HEK293T (cell line): ENCODE measurements around the gene LARP4B.

Experiments
- CTCF ChIA-PET: fragments of 350-600 bp; formaldehyde crosslinking; extraction: SDS; loops from one replicate; lab custom pipeline; 2021; ENCODE audit warnings: antibody characterized with exemption, inconsistent platforms; lab: Yijun Ruan, JAX
- POLR2A ChIA-PET: fragments of 350-600 bp; formaldehyde crosslinking; extraction: SDS; loops from one replicate; lab custom pipeline; 2020; ENCODE audit warnings: antibody characterized with exemption, inconsistent platforms; lab: Yijun Ruan, JAX
- DNase-seq: peaks from one replicate; pipeline ENCODE4 v3.0.0; 2012; ENCODE audit warnings: mixed read lengths; ENCODE audit errors: extremely low spot score
- ARNT ChIP-seq: fragments of 450-650 bp; IDR thresholded peaks from 2 replicates; pipeline ENCODE4 v1.6.1; 2017; ENCODE audit warnings: mild to moderate bottlenecking
- BHLHE40 ChIP-seq: fragments of 450-650 bp; IDR thresholded peaks from 2 replicates; pipeline ENCODE4 v1.6.1; 2016; ENCODE audit warnings: mild to moderate bottlenecking, moderate library complexity, borderline replicate concordance
- CTBP1 ChIP-seq: fragments of 450-650 bp; IDR thresholded peaks from 2 replicates; pipeline ENCODE4 v1.6.1; 2016; ENCODE audit warnings: borderline replicate concordance
- ELF4 ChIP-seq: fragments of 450-650 bp; IDR thresholded peaks from 2 replicates; pipeline ENCODE4 v1.6.1; 2017; ENCODE audit warnings: antibody characterized with exemption
- FOXA1 ChIP-seq: fragments of 450-650 bp; IDR thresholded peaks from 2 replicates; pipeline ENCODE4 v1.6.1; 2016; ENCODE audit warnings: mild to moderate bottlenecking
- FOXK2 ChIP-seq: fragments of 450-650 bp; IDR thresholded peaks from 2 replicates; pipeline ENCODE4 v1.6.1; 2016; ENCODE audit warnings: mild to moderate bottlenecking
- FOXM1 ChIP-seq: fragments of 450-650 bp; IDR thresholded peaks from 2 replicates; pipeline ENCODE4 v1.6.1; 2017; ENCODE audit warnings: mild to moderate bottlenecking, borderline replicate concordance
- HDGF ChIP-seq: fragments of 450-650 bp; IDR thresholded peaks from 2 replicates; pipeline ENCODE4 v1.6.1; 2017; ENCODE audit warnings: antibody characterized with exemption, borderline replicate concordance
- L3MBTL2 ChIP-seq: fragments of 450-650 bp; conservative IDR thresholded peaks from 2 replicates; pipeline ENCODE4 v1.6.1; 2016; ENCODE audit warnings: mild to moderate bottlenecking
- LEF1 ChIP-seq: fragments of 450-650 bp; IDR thresholded peaks from 2 replicates; pipeline ENCODE4 v1.6.1; 2017; ENCODE audit warnings: mild to moderate bottlenecking, borderline replicate concordance
- NFRKB ChIP-seq: fragments of 450-650 bp; IDR thresholded peaks from 2 replicates; pipeline ENCODE4 v1.6.1; 2016; ENCODE audit warnings: mild to moderate bottlenecking, moderate library complexity
- SP1 ChIP-seq: fragments of 450-650 bp; IDR thresholded peaks from 2 replicates; pipeline ENCODE4 v1.6.1; 2017
- SUZ12 ChIP-seq: fragments of 450-650 bp; IDR thresholded peaks from 2 replicates; pipeline ENCODE4 v1.6.1; 2016; ENCODE audit warnings: mild to moderate bottlenecking
- TARDBP ChIP-seq: fragments of 450-650 bp; IDR thresholded peaks from 2 replicates; pipeline ENCODE4 v1.6.1; 2016
- ZNF384 ChIP-seq: fragments of 450-650 bp; IDR thresholded peaks from 2 replicates; pipeline ENCODE4 v1.6.1; 2016
- TF ChIP-seq, protein P1 (sequence below): fragments of 450-650 bp; IDR thresholded peaks from 2 replicates; pipeline ENCODE4 v1.6.1; 2016

Gene LARP4B

GRCh38 chr10:963655-964054, 32.1 kb upstream of the LARP4B start:
- CTCF ChIA-PET: no interaction called here
- POLR2A ChIA-PET: interaction anchor here (1.5 kb wide), 1 partner anchor 24 kb away, joined by 8 read pairs; the partner anchor contains the start of gene GTPBP4
- TF ChIP-seq ELF4 (no peak), LEF1 (no peak), NFRKB (no peak), FOXM1 (no peak), FOXK2 (no peak), TARDBP (no peak), SUZ12 (no peak), FOXA1 (no peak), ARNT (no peak), HDGF (no peak)
- no peak for DNase-seq

GRCh38 chr10:963186-963585, 31.7 kb upstream of the LARP4B start:
- CTCF ChIA-PET: no interaction called here
- POLR2A ChIA-PET: interaction anchor here (1.5 kb wide), 1 partner anchor 24 kb away, joined by 8 read pairs; the partner anchor contains the start of gene GTPBP4
- DNase-seq: no peak
- peak; percentile 14; the same call in 1 of the 2 replicates for TF ChIP-seq L3MBTL2
- TF ChIP-seq TARDBP: no peak
- TF ChIP-seq FOXK2: no peak

- DNase-seq: no peak
These were observed 30.8 kb upstream of the LARP4B start for GRCh38 chr10:962342-962741.

DNA sequence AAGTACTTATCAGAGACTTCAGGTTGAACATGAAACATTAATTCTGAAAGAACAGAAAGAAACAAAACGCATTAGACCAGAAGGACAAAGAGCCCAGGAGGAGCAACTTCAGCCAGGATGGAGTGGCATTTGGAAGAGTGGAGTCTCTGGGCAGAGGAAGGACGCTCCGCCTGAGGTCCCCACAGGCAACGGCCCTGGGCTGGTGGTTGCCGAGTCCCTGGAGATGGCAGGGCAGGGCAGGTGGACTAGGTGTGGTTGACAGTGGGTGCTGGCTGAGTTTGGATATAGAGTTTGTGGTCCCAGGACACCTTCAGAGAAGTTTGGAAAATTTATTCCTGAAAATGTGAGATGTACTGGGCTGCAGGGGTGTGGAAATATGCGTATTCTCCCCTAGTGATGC, 27.4 kb upstream of the LARP4B start:
- ChIA-PET CTCF (no interaction called here), POLR2A (no interaction called here)
- TF ChIP-seq SUZ12: no peak
- TF ChIP-seq NFRKB: no peak
- no peak for TF ChIP-seq ARNT
- TF ChIP-seq ZNF384: no peak
- no peak for DNase-seq

More at GRCh38 chr10:962342-962741, 30.8 kb upstream of the LARP4B start:
- CTCF ChIA-PET: interaction anchor here (0.5 kb wide), 1 partner anchor 156 kb away, joined by 3 read pairs; no protein-coding TSS in a partner anchor
- POLR2A ChIA-PET: interaction anchor here (1.5 kb wide), 1 partner anchor 25 kb away, joined by 8 read pairs; the partner anchor contains the start of gene GTPBP4
- TF ChIP-seq L3MBTL2 (no peak), NFRKB (no peak), FOXM1 (no peak), LEF1 (no peak), TARDBP (no peak), HDGF (no peak), ELF4 (no peak), ZNF384 (no peak), CTBP1 (no peak), SUZ12 (no peak), ARNT (no peak), FOXA1 (no peak), SP1 (no peak), FOXK2 (no peak)
- TF ChIP-seq, protein P1, sequence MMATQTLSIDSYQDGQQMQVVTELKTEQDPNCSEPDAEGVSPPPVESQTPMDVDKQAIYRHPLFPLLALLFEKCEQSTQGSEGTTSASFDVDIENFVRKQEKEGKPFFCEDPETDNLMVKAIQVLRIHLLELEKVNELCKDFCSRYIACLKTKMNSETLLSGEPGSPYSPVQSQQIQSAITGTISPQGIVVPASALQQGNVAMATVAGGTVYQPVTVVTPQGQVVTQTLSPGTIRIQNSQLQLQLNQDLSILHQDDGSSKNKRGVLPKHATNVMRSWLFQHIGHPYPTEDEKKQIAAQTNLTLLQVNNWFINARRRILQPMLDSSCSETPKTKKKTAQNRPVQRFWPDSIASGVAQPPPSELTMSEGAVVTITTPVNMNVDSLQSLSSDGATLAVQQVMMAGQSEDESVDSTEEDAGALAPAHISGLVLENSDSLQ: no peak

DNA sequence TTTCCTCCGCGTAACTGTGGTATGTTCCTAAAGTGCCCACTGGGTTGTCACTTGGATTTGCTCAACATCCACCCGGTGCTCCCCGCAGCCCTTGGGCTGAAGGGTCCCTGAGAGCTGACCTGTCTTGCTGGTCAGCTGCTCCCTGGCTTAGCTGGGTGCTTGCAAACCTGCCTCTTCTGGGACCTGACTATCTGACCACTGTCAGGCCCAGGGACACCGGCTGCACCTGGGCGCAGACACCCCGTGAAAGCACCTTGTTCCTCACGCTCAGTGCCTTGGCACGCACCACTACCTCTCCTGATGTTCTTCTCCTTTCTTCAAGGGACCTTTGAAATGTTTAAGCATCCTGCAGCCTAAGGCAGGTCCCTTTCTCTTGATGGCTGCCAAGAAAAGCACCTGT, 26.6 kb upstream of the LARP4B start:
- TF ChIP-seq LEF1 (no peak), HDGF (no peak), CTBP1 (no peak), FOXA1 (no peak), ELF4 (no peak), SUZ12 (no peak)
- no peak for DNase-seq
- ChIA-PET POLR2A (no interaction called here), CTCF (no interaction called here)

- ChIA-PET POLR2A (no interaction called here), CTCF (interaction anchor here (1.1 kb wide), 1 partner anchor 13 kb away, joined by 3 read pairs; no protein-coding TSS in a partner anchor)
- DNase-seq: no peak
- no peak for TF ChIP-seq NFRKB
- no peak for TF ChIP-seq ELF4
- TF ChIP-seq TARDBP: no peak
- no peak for TF ChIP-seq FOXA1
- no peak for TF ChIP-seq SUZ12
- TF ChIP-seq SP1: no peak
- no peak for TF ChIP-seq ARNT
- TF ChIP-seq ZNF384: no peak
- TF ChIP-seq LEF1: no peak
- no peak for TF ChIP-seq CTBP1
- TF ChIP-seq FOXM1: no peak
- TF ChIP-seq BHLHE40: no peak
- no peak for TF ChIP-seq FOXK2
- no peak for TF ChIP-seq L3MBTL2
- TF ChIP-seq HDGF: no peak
- TF ChIP-seq, protein P1: no peak
These were observed 24.3 kb upstream of the LARP4B start for GRCh38 chr10:955820-956217.

GRCh38 chr10:955127-955819, 23.8 kb upstream of the LARP4B start:
- no peak for DNase-seq
- POLR2A ChIA-PET: no interaction called here
- CTCF ChIA-PET: interaction anchor here (1.1 kb wide), 1 partner anchor 13 kb away, joined by 3 read pairs; no protein-coding TSS in a partner anchor
- TF ChIP-seq FOXM1: no peak
- no peak for TF ChIP-seq FOXA1
- TF ChIP-seq NFRKB: no peak
- TF ChIP-seq BHLHE40: no peak
- TF ChIP-seq, protein P1: no peak
- no peak for TF ChIP-seq SP1
- TF ChIP-seq CTBP1: no peak
- no peak for TF ChIP-seq SUZ12
- no peak for TF ChIP-seq LEF1
